NCI-H526 (cell line): ENCODE data around the gene PEX11G.

Experiments used
- DNase-seq, 2 experiments: peaks; one replicate each; lab custom pipeline; 2025; lab: John Stamatoyannopoulos, UW

PEX11G gene

GRCh38 chr19:7488736-7489353 lies at the start of gene PEX11G:
TSS of gene PEX11G (minus strand) at chr19:7489035. CDS start at chr19:7489010, 25 bp downstream.
- DNase-seq: peak; percentile 33 to 77

GRCh38 chr19:7535998-7536695 lies 47.3 kb upstream of the PEX11G start:
- DNase-seq: no peak

- peak; percentile 76 to 86 for DNase-seq
These were observed 46.5 kb upstream of the PEX11G start, which contains the start of gene PNPLA6 for GRCh38 chr19:7535047-7535997. TSS of gene PNPLA6 (plus strand) at chr19:7535717. CDS start at chr19:7535789, 72 bp downstream.

- peak in 1 of 2 experiments; percentile 22 for DNase-seq
These were observed 45.8 kb upstream of the PEX11G start for GRCh38 chr19:7534531-7535046.

- DNase-seq: peak; percentile 11 to 80
These were observed 45.2 kb upstream of the PEX11G start for GRCh38 chr19:7533925-7534480.

- DNase-seq: no peak
These were observed 44.5 kb upstream of the PEX11G start for GRCh38 chr19:7533281-7533885.

GRCh38 chr19:7529610-7530490 lies 41.0 kb upstream of the PEX11G start:
- DNase-seq: no peak

GRCh38 chr19:7529246-7529600 lies 40.4 kb upstream of the PEX11G start:
- no peak for DNase-seq

GRCh38 chr19:7528522-7529245 lies 39.8 kb upstream of the PEX11G start:
- no peak for DNase-seq

- DNase-seq: no peak
These were observed 39.3 kb upstream of the PEX11G start for GRCh38 chr19:7528192-7528519.

- no peak for DNase-seq
These were observed 38.8 kb upstream of the PEX11G start for GRCh38 chr19:7527516-7528191.

- no peak for DNase-seq
These were observed 37.5 kb upstream of the PEX11G start for GRCh38 chr19:7526059-7526929.

GRCh38 chr19:7524992-7525739 lies 36.3 kb upstream of the PEX11G start:
- DNase-seq: no peak

- DNase-seq: no peak
These were observed 35.7 kb upstream of the PEX11G start for GRCh38 chr19:7524523-7524922.

GRCh38 chr19:7522923-7523667 lies 34.3 kb upstream of the PEX11G start:
- no peak for DNase-seq

GRCh38 chr19:7522072-7522922 lies 33.5 kb upstream of the PEX11G start, which contains the start of gene MCOLN1:
TSS of gene MCOLN1 (plus strand) at chr19:7522624. CDS start at chr19:7522751, 127 bp downstream.
- DNase-seq: peak; percentile 66 to 95
